ENCODE data around the gene COLGALT1.

COLGALT1 gene

GRCh38 chr19:17570791-17571190 is 15.3 kb downstream of the COLGALT1 start:
- no peak overlapping the region for H3K4me3 ChIP-seq (ENCODE audit: low read depth in 1 of 2, low read length in 2 of 2)
- no peak overlapping the region for H3K27ac ChIP-seq (ENCODE audit: low read depth, low read length)
- no peak overlapping the region for H3K9ac ChIP-seq (ENCODE audit: low read depth in 1 of 2, low read length in 2 of 2)
- no peaks in the 10 kb centered on the region for H3K9me3 ChIP-seq (ENCODE audit: control insufficient read depth in 1 of 2, low read length in 2 of 2)
- peaks cover 0 to 5% of the 10 kb centered on the region in 2 donors for H3K4me1 ChIP-seq (ENCODE audit: control insufficient read depth in 1 of 2, insufficient read depth in 2 of 2, low read length in 2 of 2)
- no peaks in the 10 kb centered on the region for H3K27me3 ChIP-seq (ENCODE audit: control insufficient read depth in 1 of 2, insufficient read depth in 2 of 2, low read length in 2 of 2)
- peaks cover 18 to 52% of the 10 kb centered on the region in 2 donors for H3K36me3 ChIP-seq (ENCODE audit: control insufficient read depth in 1 of 2, insufficient read depth in 2 of 2, low read length in 2 of 2)

GRCh38 chr19:17572638-17573037 is 17.2 kb downstream of the COLGALT1 start:
- peaks cover 0 to 5% of the 10 kb centered on the region in 2 donors for H3K4me1 ChIP-seq (ENCODE audit: control insufficient read depth in 1 of 2, insufficient read depth in 2 of 2, low read length in 2 of 2)
- no peak overlapping the region for H3K27ac ChIP-seq (ENCODE audit: low read depth, low read length)
- H3K9ac ChIP-seq (ENCODE audit: low read depth in 1 of 2, low read length in 2 of 2) = no peak overlapping the region
- peaks cover 15 to 47% of the 10 kb centered on the region in 2 donors for H3K36me3 ChIP-seq (ENCODE audit: control insufficient read depth in 1 of 2, insufficient read depth in 2 of 2, low read length in 2 of 2)
- no peaks in the 10 kb centered on the region for H3K27me3 ChIP-seq (ENCODE audit: control insufficient read depth in 1 of 2, insufficient read depth in 2 of 2, low read length in 2 of 2)
- no peak overlapping the region for H3K4me3 ChIP-seq (ENCODE audit: low read depth in 1 of 2, low read length in 2 of 2)
- no peaks in the 10 kb centered on the region for H3K9me3 ChIP-seq (ENCODE audit: control insufficient read depth in 1 of 2, low read length in 2 of 2)

- H3K27ac ChIP-seq (ENCODE audit: low read depth, low read length) = no peak overlapping the region
- H3K9me3 ChIP-seq (ENCODE audit: control insufficient read depth in 1 of 2, low read length in 2 of 2) = no peaks in the 10 kb centered on the region
- H3K9ac ChIP-seq (ENCODE audit: low read depth in 1 of 2, low read length in 2 of 2) = no peak overlapping the region
- H3K36me3 ChIP-seq (ENCODE audit: control insufficient read depth in 1 of 2, insufficient read depth in 2 of 2, low read length in 2 of 2) = peaks cover 15 to 52% of the 10 kb centered on the region in 2 donors
- H3K27me3 ChIP-seq (ENCODE audit: control insufficient read depth in 1 of 2, insufficient read depth in 2 of 2, low read length in 2 of 2) = no peaks in the 10 kb centered on the region
- H3K4me3 ChIP-seq (ENCODE audit: low read depth in 1 of 2, low read length in 2 of 2) = no peak overlapping the region
- H3K4me1 ChIP-seq (ENCODE audit: control insufficient read depth in 1 of 2, insufficient read depth in 2 of 2, low read length in 2 of 2) = peaks cover 0 to 5% of the 10 kb centered on the region in 2 donors
Measured at GRCh38 chr19:17575871-17576757, 20.7 kb downstream of the COLGALT1 start.

GRCh38 chr19:17576758-17577456 is 21.5 kb downstream of the COLGALT1 start:
- Histone ChIP-seq H3K9ac (ENCODE audit: low read depth in 1 of 2, low read length in 2 of 2) (no peak overlapping the region), H3K27ac (ENCODE audit: low read depth, low read length) (no peak overlapping the region), H3K4me3 (ENCODE audit: low read depth in 1 of 2, low read length in 2 of 2) (no peak overlapping the region), H3K4me1 (ENCODE audit: control insufficient read depth in 1 of 2, insufficient read depth in 2 of 2, low read length in 2 of 2) (peaks cover 0 to 5% of the 10 kb centered on the region in 2 donors), H3K36me3 (ENCODE audit: control insufficient read depth in 1 of 2, insufficient read depth in 2 of 2, low read length in 2 of 2) (peaks cover 20 to 56% of the 10 kb centered on the region in 2 donors), H3K9me3 (ENCODE audit: control insufficient read depth in 1 of 2, low read length in 2 of 2) (no peaks in the 10 kb centered on the region), H3K27me3 (ENCODE audit: control insufficient read depth in 1 of 2, insufficient read depth in 2 of 2, low read length in 2 of 2) (no peaks in the 10 kb centered on the region)

- Histone ChIP-seq H3K4me1 (ENCODE audit: control insufficient read depth in 1 of 2, insufficient read depth in 2 of 2, low read length in 2 of 2) (peaks cover 0 to 5% of the 10 kb centered on the region in 2 donors), H3K27me3 (ENCODE audit: control insufficient read depth in 1 of 2, insufficient read depth in 2 of 2, low read length in 2 of 2) (no peaks in the 10 kb centered on the region), H3K9me3 (ENCODE audit: control insufficient read depth in 1 of 2, low read length in 2 of 2) (no peaks in the 10 kb centered on the region), H3K9ac (ENCODE audit: low read depth in 1 of 2, low read length in 2 of 2) (no peak overlapping the region), H3K36me3 (ENCODE audit: control insufficient read depth in 1 of 2, insufficient read depth in 2 of 2, low read length in 2 of 2) (peaks cover 27 to 56% of the 10 kb centered on the region in 2 donors), H3K27ac (ENCODE audit: low read depth, low read length) (no peak overlapping the region), H3K4me3 (ENCODE audit: low read depth in 1 of 2, low read length in 2 of 2) (no peak overlapping the region)
Measured at GRCh38 chr19:17577457-17578097, 22.1 kb downstream of the COLGALT1 start.

- Histone ChIP-seq H3K9me3 (ENCODE audit: control insufficient read depth in 1 of 2, low read length in 2 of 2) (no peaks in the 10 kb centered on the region), H3K36me3 (ENCODE audit: control insufficient read depth in 1 of 2, insufficient read depth in 2 of 2, low read length in 2 of 2) (peaks cover 28 to 53% of the 10 kb centered on the region in 2 donors), H3K27ac (ENCODE audit: low read depth, low read length) (no peak overlapping the region), H3K27me3 (ENCODE audit: control insufficient read depth in 1 of 2, insufficient read depth in 2 of 2, low read length in 2 of 2) (no peaks in the 10 kb centered on the region), H3K9ac (ENCODE audit: low read depth in 1 of 2, low read length in 2 of 2) (no peak overlapping the region), H3K4me1 (ENCODE audit: control insufficient read depth in 1 of 2, insufficient read depth in 2 of 2, low read length in 2 of 2) (no peaks in the 10 kb centered on the region), H3K4me3 (ENCODE audit: low read depth in 1 of 2, low read length in 2 of 2) (no peak overlapping the region)
Measured at GRCh38 chr19:17579661-17580244, 24.3 kb downstream of the COLGALT1 start.

GRCh38 chr19:17580470-17581144 is 25.2 kb downstream of the COLGALT1 start:
- Histone ChIP-seq H3K9me3 (ENCODE audit: control insufficient read depth in 1 of 2, low read length in 2 of 2) (no peaks in the 10 kb centered on the region), H3K27me3 (ENCODE audit: control insufficient read depth in 1 of 2, insufficient read depth in 2 of 2, low read length in 2 of 2) (no peaks in the 10 kb centered on the region), H3K9ac (ENCODE audit: low read depth in 1 of 2, low read length in 2 of 2) (no peak overlapping the region), H3K36me3 (ENCODE audit: control insufficient read depth in 1 of 2, insufficient read depth in 2 of 2, low read length in 2 of 2) (peaks cover 28 to 52% of the 10 kb centered on the region in 2 donors), H3K4me3 (ENCODE audit: low read depth in 1 of 2, low read length in 2 of 2) (no peak overlapping the region), H3K4me1 (ENCODE audit: control insufficient read depth in 1 of 2, insufficient read depth in 2 of 2, low read length in 2 of 2) (no peaks in the 10 kb centered on the region), H3K27ac (ENCODE audit: low read depth, low read length) (no peak overlapping the region)

- H3K36me3 ChIP-seq (ENCODE audit: control insufficient read depth in 1 of 2, insufficient read depth in 2 of 2, low read length in 2 of 2) = peaks cover 28 to 46% of the 10 kb centered on the region in 2 donors
- no peak overlapping the region for H3K27ac ChIP-seq (ENCODE audit: low read depth, low read length)
- no peaks in the 10 kb centered on the region for H3K27me3 ChIP-seq (ENCODE audit: control insufficient read depth in 1 of 2, insufficient read depth in 2 of 2, low read length in 2 of 2)
- H3K4me1 ChIP-seq (ENCODE audit: control insufficient read depth in 1 of 2, insufficient read depth in 2 of 2, low read length in 2 of 2) = no peaks in the 10 kb centered on the region
- H3K9ac ChIP-seq (ENCODE audit: low read depth in 1 of 2, low read length in 2 of 2) = no peak overlapping the region
- no peak overlapping the region for H3K4me3 ChIP-seq (ENCODE audit: low read depth in 1 of 2, low read length in 2 of 2)
- H3K9me3 ChIP-seq (ENCODE audit: control insufficient read depth in 1 of 2, low read length in 2 of 2) = no peaks in the 10 kb centered on the region
Measured at GRCh38 chr19:17581211-17581874, 25.9 kb downstream of the COLGALT1 start.

GRCh38 chr19:17582613-17583012 is 27.2 kb downstream of the COLGALT1 start:
- no peaks in the 10 kb centered on the region for H3K4me1 ChIP-seq (ENCODE audit: control insufficient read depth in 1 of 2, insufficient read depth in 2 of 2, low read length in 2 of 2)

More at GRCh38 chr19:17582613-17583012, 27.2 kb downstream of the COLGALT1 start:
- no peaks in the 10 kb centered on the region for H3K27me3 ChIP-seq (ENCODE audit: control insufficient read depth in 1 of 2, insufficient read depth in 2 of 2, low read length in 2 of 2)
- no peak overlapping the region for H3K4me3 ChIP-seq (ENCODE audit: low read depth in 1 of 2, low read length in 2 of 2)
- H3K27ac ChIP-seq (ENCODE audit: low read depth, low read length) = no peak overlapping the region
- H3K9ac ChIP-seq (ENCODE audit: low read depth in 1 of 2, low read length in 2 of 2) = no peak overlapping the region
- no peaks in the 10 kb centered on the region for H3K9me3 ChIP-seq (ENCODE audit: control insufficient read depth in 1 of 2, low read length in 2 of 2)
- H3K36me3 ChIP-seq (ENCODE audit: control insufficient read depth in 1 of 2, insufficient read depth in 2 of 2, low read length in 2 of 2) = peaks cover 25 to 43% of the 10 kb centered on the region in 2 donors
